ENCODE measurements around the gene PCMT1. TPM values are rescaled to one million over a fixed set of nuclear protein-coding genes. Genes with fewer than 3 reads are reported as not detected.
"Not testable (repeated sequence)": the region's sequence is repeated elsewhere in the genome, so short reads cannot be mapped to it uniquely, and the experiment has no call there.

Gene PCMT1
- total and polyA plus RNA-seq, 2 experiments from 2014 or later: 110 to 126 TPM

DNA sequence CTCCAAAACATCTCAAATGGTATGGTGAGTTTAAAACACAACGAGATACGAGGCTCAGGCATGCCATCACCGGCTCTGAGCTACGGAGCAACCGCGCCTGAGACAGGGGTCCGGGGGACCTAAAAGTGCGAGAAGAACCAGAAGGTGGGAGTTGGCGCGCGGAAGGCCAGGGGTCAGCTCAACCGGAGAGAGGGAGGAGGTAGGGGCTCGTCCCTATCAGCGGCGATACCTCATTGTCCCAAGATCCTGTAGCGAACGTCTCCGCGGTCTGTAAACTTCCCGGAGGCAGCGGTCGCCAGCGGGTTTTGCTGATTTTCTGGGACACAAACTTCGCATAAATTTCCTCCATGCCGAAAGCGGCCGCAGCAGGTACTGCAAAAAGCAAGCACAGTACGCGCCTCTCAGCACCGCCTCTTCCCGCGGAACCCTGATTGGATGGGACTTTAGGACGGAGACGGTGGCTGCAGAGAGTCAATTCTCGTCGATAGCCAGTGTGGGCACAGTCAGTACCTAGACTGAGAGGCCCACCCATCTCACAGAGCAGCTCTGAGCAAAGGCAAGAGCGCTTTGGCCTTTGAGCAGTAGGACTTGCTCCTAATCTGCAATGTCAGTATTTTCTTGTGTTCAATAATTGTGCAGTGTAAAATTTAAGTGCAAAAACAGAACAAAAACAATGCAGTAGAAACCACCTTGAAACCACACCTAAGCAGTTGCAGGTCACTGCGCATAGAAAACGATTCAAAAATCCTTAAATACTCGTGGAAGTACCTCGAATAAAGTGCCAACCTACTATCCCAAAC lies 3.2 kb upstream of the PCMT1 start, which contains the start of gene NUP43:
Gene NUP43, minus strand, starts transcription at position 383 of the 800 bp plus-strand sequence. Its CDS starts 34 bp downstream, at position 349.
- H4K20me1 ChIP-seq (ENCODE audit: insufficient read depth, poor library complexity, severe bottlenecking): no peaks in the 10 kb centered on the region
- H3K36me3 ChIP-seq (replicated peaks; ENCODE audit: insufficient read depth, low read depth): no peaks in the 10 kb centered on the region
- no peak for TF ChIP-seq EZH2phosphoT487 (IDR thresholded peaks at IDR 0.05; ENCODE audit: low read depth, severe bottlenecking, unreplicated experiment)
- TF ChIP-seq CTCF (IDR thresholded peaks at IDR 0.05; ENCODE audit: poor library complexity): peak; percentile 44
- H3K4me2 ChIP-seq: peak within 1 kb of the TSS; percentile 74
- peak; percentile 92 for DNase-seq (ENCODE audit: low spot score)
- H3K4me3 ChIP-seq: peak within 1 kb of the TSS; percentile 62
- H3K27ac ChIP-seq: peak within 1 kb of the TSS; percentile 72
- H3K9me3 ChIP-seq (ENCODE audit: low read depth): no peaks in the 10 kb centered on the region
- 6% methylated on average over 41 of the region's 41 CpGs for WGBS (ENCODE audit: low lambda C conversion rate, missing lambda C conversion rate)
- H3K79me2 ChIP-seq: peaks cover 37% of the 10 kb centered on the region
- no peaks in the 10 kb centered on the region for H3K9me2 ChIP-seq (replicated peaks; ENCODE audit: insufficient read depth)
- H3K27me3 ChIP-seq: no peaks in the 10 kb centered on the region
- peak within 1 kb of the TSS; percentile 97 for H2AFZ ChIP-seq
- peaks cover 5% of the 10 kb centered on the region for H3K4me1 ChIP-seq (ENCODE audit: insufficient read depth)

DNA sequence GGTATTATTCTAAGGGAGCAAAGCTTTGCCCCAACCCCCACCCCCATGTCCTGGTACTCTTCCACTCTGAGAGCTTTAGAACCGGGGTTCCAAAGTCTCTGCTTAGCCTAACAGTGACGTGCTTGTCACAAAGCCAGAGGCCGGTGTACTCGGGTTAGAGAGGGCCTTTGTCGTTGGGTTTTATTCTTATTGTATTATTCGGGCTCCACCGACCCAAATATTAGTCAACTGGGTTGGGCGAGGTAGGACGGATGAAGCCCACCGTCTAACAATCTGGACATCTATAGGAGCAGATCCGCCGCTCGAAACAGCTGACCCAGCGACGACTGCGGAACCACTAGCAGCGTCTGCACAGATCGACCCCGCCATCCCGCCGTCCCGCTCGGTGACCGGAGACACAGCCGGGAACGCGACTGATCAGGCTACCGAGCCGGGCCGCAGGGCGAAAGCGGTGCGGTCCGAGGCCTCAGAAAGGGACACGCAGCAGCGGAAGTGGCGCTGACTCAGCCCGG lies 403 bp upstream of the PCMT1 start:
- Histone ChIP-seq H3K4me2 (peak overlapping the region; percentile 88), H3K79me2 (peaks cover 62% of the 10 kb centered on the region), H2AFZ (peak overlapping the region; percentile 21), H3K27ac (peak overlapping the region; percentile 97)
- not testable (repeated sequence) for DNase-seq (ENCODE audit: low spot score); H3K4me3 ChIP-seq; H3K4me1 ChIP-seq (ENCODE audit: insufficient read depth); H3K27me3 ChIP-seq; H3K36me3 ChIP-seq (replicated peaks; ENCODE audit: insufficient read depth, low read depth); H3K9me2 ChIP-seq (replicated peaks; ENCODE audit: insufficient read depth); H3K9me3 ChIP-seq (ENCODE audit: low read depth); H4K20me1 ChIP-seq (ENCODE audit: insufficient read depth, poor library complexity, severe bottlenecking)
- WGBS (ENCODE audit: low lambda C conversion rate, missing lambda C conversion rate): 1% methylated on average over 27 of the region's 38 CpGs

DNA sequence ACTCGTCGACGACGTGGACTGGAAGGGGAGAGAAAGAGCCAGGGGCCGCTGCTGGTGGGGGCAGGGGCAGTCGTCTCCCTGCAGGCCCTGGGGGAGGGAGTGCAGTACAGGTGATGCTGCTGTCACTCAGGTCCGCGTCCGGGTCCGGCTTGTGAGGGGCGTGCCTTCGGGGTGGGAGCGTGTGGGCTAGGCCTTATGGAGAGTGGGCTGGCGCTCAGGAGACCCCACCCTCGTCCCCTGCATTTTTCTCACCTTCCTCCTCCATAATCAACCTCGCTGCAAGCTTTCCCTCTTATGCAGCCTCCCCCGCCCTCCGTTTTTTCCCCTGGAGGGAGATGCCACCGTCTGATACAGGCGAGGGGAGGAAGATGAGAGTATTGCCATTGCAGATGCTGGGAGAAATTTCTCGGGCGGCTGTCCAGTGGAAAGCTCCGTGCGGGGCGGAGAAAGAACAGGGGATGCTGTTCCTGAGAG lies 632 bp downstream of the PCMT1 start:
- peak; percentile 78 for DNase-seq (ENCODE audit: low spot score)
- no peaks in the 10 kb centered on the region for H3K27me3 ChIP-seq
- H3K36me3 ChIP-seq (replicated peaks; ENCODE audit: insufficient read depth, low read depth): no peaks in the 10 kb centered on the region
- no peaks in the 10 kb centered on the region for H4K20me1 ChIP-seq (ENCODE audit: insufficient read depth, poor library complexity, severe bottlenecking)
- H3K9me3 ChIP-seq (ENCODE audit: low read depth): no peaks in the 10 kb centered on the region
- peak overlapping the region; percentile 82 for H2AFZ ChIP-seq
- WGBS (ENCODE audit: low lambda C conversion rate, missing lambda C conversion rate): under 1% methylated on average over 18 of the region's 25 CpGs
- peak overlapping the region; percentile 88 for H3K4me2 ChIP-seq
- H3K79me2 ChIP-seq: peaks cover 62% of the 10 kb centered on the region
- TF ChIP-seq EZH2phosphoT487 (IDR thresholded peaks at IDR 0.05; ENCODE audit: low read depth, severe bottlenecking, unreplicated experiment): no peak
- no peak for TF ChIP-seq EZH2 (IDR thresholded peaks at IDR 0.05; ENCODE audit: borderline replicate concordance)
- H3K27ac ChIP-seq: peak overlapping the region; percentile 97
- H3K4me3 ChIP-seq: peak overlapping the region; percentile 78
- no peaks in the 10 kb centered on the region for H3K9me2 ChIP-seq (replicated peaks; ENCODE audit: insufficient read depth)
- peaks cover 5% of the 10 kb centered on the region for H3K4me1 ChIP-seq (ENCODE audit: insufficient read depth)

- peaks cover 66% of the 10 kb centered on the region for H3K79me2 ChIP-seq
- peaks cover 5% of the 10 kb centered on the region for H3K4me1 ChIP-seq (ENCODE audit: insufficient read depth)
- no peak for DNase-seq (ENCODE audit: low spot score)
- H3K27ac ChIP-seq: peak overlapping the region; percentile 97
- peak overlapping the region; percentile 88 for H3K4me2 ChIP-seq
- H3K9me2 ChIP-seq (replicated peaks; ENCODE audit: insufficient read depth): no peaks in the 10 kb centered on the region
- no peaks in the 10 kb centered on the region for H4K20me1 ChIP-seq (ENCODE audit: insufficient read depth, poor library complexity, severe bottlenecking)
- WGBS (ENCODE audit: low lambda C conversion rate, missing lambda C conversion rate): 89% methylated on average over 8 of the region's 8 CpGs
- no peak overlapping the region for H2AFZ ChIP-seq
- TF ChIP-seq EZH2phosphoT487 (IDR thresholded peaks at IDR 0.05; ENCODE audit: low read depth, severe bottlenecking, unreplicated experiment) (no peak), CTCF (IDR thresholded peaks at IDR 0.05; ENCODE audit: poor library complexity) (no peak), EZH2 (IDR thresholded peaks at IDR 0.05; ENCODE audit: borderline replicate concordance) (no peak)
- H3K4me3 ChIP-seq: no peak overlapping the region
- no peaks in the 10 kb centered on the region for H3K36me3 ChIP-seq (replicated peaks; ENCODE audit: insufficient read depth, low read depth)
- H3K9me3 ChIP-seq (ENCODE audit: low read depth): no peaks in the 10 kb centered on the region
- H3K27me3 ChIP-seq: no peaks in the 10 kb centered on the region
These were observed 1.7 kb downstream of the PCMT1 start for GRCh38 chr6:149751239-149751638.

DNA sequence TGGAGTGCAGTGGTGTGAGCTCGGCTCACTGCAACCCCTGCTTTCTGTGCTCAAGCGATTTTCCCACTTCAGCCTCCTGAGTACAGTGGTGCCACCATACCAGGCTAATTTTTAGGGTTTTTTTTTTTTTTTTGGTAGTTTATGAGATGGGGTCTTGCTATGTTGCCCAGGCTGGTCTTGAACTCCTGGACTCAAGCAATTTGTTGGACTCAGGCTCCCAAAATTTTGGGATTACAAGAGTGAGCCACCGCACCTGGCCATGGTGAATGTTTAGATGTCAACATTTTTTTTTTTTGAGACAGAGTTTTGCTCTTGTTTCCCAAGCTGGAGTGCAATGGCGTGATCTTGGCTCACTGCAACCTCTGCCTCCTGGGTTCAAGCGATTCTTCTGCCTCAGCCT lies 2.4 kb downstream of the PCMT1 start:
- not testable (repeated sequence) for DNase-seq (ENCODE audit: low spot score); H3K4me3 ChIP-seq; H3K9me3 ChIP-seq (ENCODE audit: low read depth); H2AFZ ChIP-seq; H3K27ac ChIP-seq; H3K9me2 ChIP-seq (replicated peaks; ENCODE audit: insufficient read depth); H3K4me1 ChIP-seq (ENCODE audit: insufficient read depth); H4K20me1 ChIP-seq (ENCODE audit: insufficient read depth, poor library complexity, severe bottlenecking); H3K36me3 ChIP-seq (replicated peaks; ENCODE audit: insufficient read depth, low read depth); H3K27me3 ChIP-seq
- 96% methylated on average over 5 of the region's 5 CpGs for WGBS (ENCODE audit: low lambda C conversion rate, missing lambda C conversion rate)
- Histone ChIP-seq H3K79me2 (peaks cover 72% of the 10 kb centered on the region), H3K4me2 (peak overlapping the region; percentile 88)

All from hepatocyte (in vitro differentiated cells).